Activated CD8-positive, alpha-beta memory T cell treated with anti-CD3 and anti-CD28 coated beads, Interleukin-2, amount 50 U/mL, for 48 hours (primary cell): Measurements from ENCODE around the gene COL23A1.

Source experiments
- DNase-seq: peaks from one replicate; pipeline ENCODE4 v3.0.0-alpha.2; 2020

COL23A1 gene

GRCh38 chr5:178213748-178214151 lies 376.4 kb downstream of the COL23A1 start:
- no peak for DNase-seq

GRCh38 chr5:178213003-178213461 lies 377.2 kb downstream of the COL23A1 start:
- peak; percentile 68 for DNase-seq

GRCh38 chr5:178212241-178213002 lies 377.8 kb downstream of the COL23A1 start:
- DNase-seq = no peak

GRCh38 chr5:178211095-178212048 lies 378.8 kb downstream of the COL23A1 start:
- DNase-seq = peak; percentile 60

GRCh38 chr5:178210686-178211085 lies 379.5 kb downstream of the COL23A1 start:
- DNase-seq = no peak

- DNase-seq = no peak
Measured at GRCh38 chr5:178210073-178210535, 380.1 kb downstream of the COL23A1 start.

GRCh38 chr5:178209334-178210072 lies 380.7 kb downstream of the COL23A1 start:
- DNase-seq = no peak

- no peak for DNase-seq
Measured at GRCh38 chr5:178208540-178209227, 381.5 kb downstream of the COL23A1 start.

GRCh38 chr5:178207917-178208280 lies 382.3 kb downstream of the COL23A1 start:
- DNase-seq = no peak

- peak; percentile 48 for DNase-seq
Measured at GRCh38 chr5:178207183-178207916, 382.8 kb downstream of the COL23A1 start.

- DNase-seq = no peak
Measured at GRCh38 chr5:178206166-178207101, 383.8 kb downstream of the COL23A1 start.

GRCh38 chr5:178205749-178206047 lies 384.5 kb downstream of the COL23A1 start:
- no peak for DNase-seq

GRCh38 chr5:178204935-178205748 lies 385.1 kb downstream of the COL23A1 start:
- peak; percentile 90 for DNase-seq

- peak; percentile 99 for DNase-seq
Measured at GRCh38 chr5:178204182-178204934, 385.8 kb downstream of the COL23A1 start, which contains the start of gene HNRNPAB. Gene HNRNPAB (plus strand): TSS chr5:178204533. CDS start chr5:178204838, 305 bp downstream.

- DNase-seq = no peak
Measured at GRCh38 chr5:178203670-178204181, 386.5 kb downstream of the COL23A1 start.

GRCh38 chr5:178202541-178202940 lies 387.7 kb downstream of the COL23A1 start:
- DNase-seq = peak; percentile 38

- DNase-seq = peak; percentile 17
Measured at GRCh38 chr5:178201927-178202235, 388.3 kb downstream of the COL23A1 start.

- peak; percentile 36 for DNase-seq
Measured at GRCh38 chr5:178201221-178201926, 388.8 kb downstream of the COL23A1 start.
